Stromal cell of bone marrow (primary cell): Measurements from ENCODE around the gene TM4SF4.
A peak's percentile ranks its signal among the peaks of the same experiment; 100 is the strongest.

Source experiments
- DNase-seq: peaks from one replicate; pipeline ENCODE4 v3.0.0-alpha.2; 2012; ENCODE audit warnings: low read depth

TM4SF4 gene

GRCh38 chr3:149512073-149512782, 37.7 kb downstream of the TM4SF4 start:
- DNase-seq: no peak

- no peak for DNase-seq
Observed at GRCh38 chr3:149514471-149514870, 40.0 kb downstream of the TM4SF4 start.

- no peak for DNase-seq
Observed at GRCh38 chr3:149515249-149515648, 40.8 kb downstream of the TM4SF4 start.

GRCh38 chr3:149516920-149517319, 42.4 kb downstream of the TM4SF4 start:
- no peak for DNase-seq

- DNase-seq: no peak
Observed at GRCh38 chr3:149519912-149520311, 45.4 kb downstream of the TM4SF4 start.

- DNase-seq: no peak
Observed at GRCh38 chr3:149523512-149524299, 49.2 kb downstream of the TM4SF4 start.

- DNase-seq: no peak
Observed at GRCh38 chr3:149527531-149528339, 53.2 kb downstream of the TM4SF4 start.

- no peak for DNase-seq
Observed at GRCh38 chr3:149528340-149528650, 53.8 kb downstream of the TM4SF4 start.

GRCh38 chr3:149529099-149529498, 54.6 kb downstream of the TM4SF4 start:
- DNase-seq: no peak

GRCh38 chr3:149532489-149533180, 58.1 kb downstream of the TM4SF4 start:
- no peak for DNase-seq

GRCh38 chr3:149534082-149534481, 59.6 kb downstream of the TM4SF4 start:
- DNase-seq: no peak

- DNase-seq: no peak
Observed at GRCh38 chr3:149534671-149535332, 60.3 kb downstream of the TM4SF4 start.

- no peak for DNase-seq
Observed at GRCh38 chr3:149535333-149535685, 60.8 kb downstream of the TM4SF4 start.

GRCh38 chr3:149536429-149536828, 61.9 kb downstream of the TM4SF4 start:
- no peak for DNase-seq

GRCh38 chr3:149538371-149538770, 63.9 kb downstream of the TM4SF4 start:
- DNase-seq: no peak

- no peak for DNase-seq
Observed at GRCh38 chr3:149541091-149541491, 66.6 kb downstream of the TM4SF4 start.

GRCh38 chr3:149542375-149543312, 68.1 kb downstream of the TM4SF4 start:
- no peak for DNase-seq

GRCh38 chr3:149545049-149545448, 70.6 kb downstream of the TM4SF4 start:
- no peak for DNase-seq

GRCh38 chr3:149547413-149547812, 72.9 kb downstream of the TM4SF4 start:
- peak; percentile 85 for DNase-seq

- DNase-seq: peak; percentile 58
Observed at GRCh38 chr3:149547954-149548668, 73.6 kb downstream of the TM4SF4 start.
